ENCODE measurements around the gene JMJD7.

The JMJD7 gene

DNA sequence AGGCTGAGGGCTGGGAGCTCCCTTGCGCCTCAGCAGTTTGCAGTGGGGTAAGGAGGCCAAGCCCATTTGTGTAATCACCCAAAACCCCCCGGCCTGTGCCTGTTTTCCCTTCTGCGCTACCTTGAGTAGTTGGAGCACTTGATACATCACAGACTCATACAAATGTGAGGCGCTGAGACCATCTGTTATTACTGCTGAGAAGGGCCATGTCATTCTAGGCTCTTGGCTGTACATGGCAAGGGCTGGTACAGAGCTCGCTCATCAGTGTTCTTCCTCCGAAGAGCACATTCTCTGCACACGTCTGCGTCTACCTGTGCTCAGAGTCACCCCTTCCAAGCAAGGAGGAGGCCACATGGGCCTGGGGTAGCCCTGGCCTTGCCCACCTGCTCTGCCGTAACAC is 20.1 kb downstream of the JMJD7 start:
- DNase-seq: no peak

DNA sequence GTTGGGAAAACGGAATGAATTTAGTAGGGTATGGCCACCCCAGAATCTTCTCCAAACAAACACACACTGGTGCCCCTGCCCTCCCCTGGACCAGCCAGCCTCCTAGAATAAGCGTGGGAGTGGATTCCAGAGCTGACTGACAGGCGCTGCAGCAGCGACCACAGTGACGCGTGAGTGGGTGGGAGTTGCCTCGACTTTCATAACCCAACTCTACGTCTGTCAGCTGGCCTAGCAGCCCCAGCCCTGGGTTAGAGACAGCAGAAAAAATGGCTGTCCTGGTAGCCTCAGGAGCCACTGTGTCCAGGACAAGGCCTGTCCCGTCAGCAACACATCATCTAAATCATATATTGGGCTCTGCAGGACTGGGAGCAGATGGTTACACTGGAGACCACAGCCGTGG is 20.7 kb downstream of the JMJD7 start:
- no peak for DNase-seq

DNA sequence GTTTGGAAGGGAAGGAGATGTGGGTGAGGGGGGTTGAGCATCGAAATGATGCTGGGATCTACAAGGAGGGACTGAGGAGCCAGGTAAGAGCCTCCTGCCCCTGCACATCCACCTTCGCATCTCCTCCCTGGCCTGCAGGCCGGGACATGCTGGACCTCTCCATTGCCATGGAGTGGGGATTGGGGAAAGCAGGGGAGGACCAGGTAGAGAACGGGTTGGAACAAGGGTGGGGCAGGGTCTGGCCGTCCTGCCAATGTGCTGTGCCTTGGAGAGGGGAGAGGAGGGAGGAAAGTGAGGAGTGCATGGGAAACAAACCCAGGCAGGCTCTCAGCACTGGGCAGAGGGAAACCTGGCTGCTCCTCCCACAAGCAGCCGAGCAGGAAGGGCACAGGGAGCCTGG is 21.3 kb downstream of the JMJD7 start:
- DNase-seq: no peak

DNA sequence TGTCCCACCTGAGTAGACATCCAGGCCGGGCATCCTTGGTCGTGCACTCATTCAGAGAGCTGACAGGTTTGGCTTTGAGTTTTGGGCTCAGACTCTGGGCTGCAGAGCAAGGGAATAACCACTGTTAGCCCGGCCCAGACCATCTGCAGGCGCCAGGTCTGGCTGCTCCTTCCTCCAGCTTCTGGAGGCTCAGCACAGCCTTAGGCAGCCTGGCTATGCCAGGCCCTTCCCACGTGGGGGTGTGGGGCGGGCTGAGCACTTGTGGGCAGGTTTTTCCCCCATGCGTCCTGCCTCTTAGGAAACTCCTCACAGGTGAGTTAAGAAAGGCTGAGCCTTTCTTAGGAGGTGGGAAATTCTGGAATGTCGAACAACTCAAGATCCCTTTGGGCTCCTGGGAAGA is 22.0 kb downstream of the JMJD7 start:
- no peak for DNase-seq

DNA sequence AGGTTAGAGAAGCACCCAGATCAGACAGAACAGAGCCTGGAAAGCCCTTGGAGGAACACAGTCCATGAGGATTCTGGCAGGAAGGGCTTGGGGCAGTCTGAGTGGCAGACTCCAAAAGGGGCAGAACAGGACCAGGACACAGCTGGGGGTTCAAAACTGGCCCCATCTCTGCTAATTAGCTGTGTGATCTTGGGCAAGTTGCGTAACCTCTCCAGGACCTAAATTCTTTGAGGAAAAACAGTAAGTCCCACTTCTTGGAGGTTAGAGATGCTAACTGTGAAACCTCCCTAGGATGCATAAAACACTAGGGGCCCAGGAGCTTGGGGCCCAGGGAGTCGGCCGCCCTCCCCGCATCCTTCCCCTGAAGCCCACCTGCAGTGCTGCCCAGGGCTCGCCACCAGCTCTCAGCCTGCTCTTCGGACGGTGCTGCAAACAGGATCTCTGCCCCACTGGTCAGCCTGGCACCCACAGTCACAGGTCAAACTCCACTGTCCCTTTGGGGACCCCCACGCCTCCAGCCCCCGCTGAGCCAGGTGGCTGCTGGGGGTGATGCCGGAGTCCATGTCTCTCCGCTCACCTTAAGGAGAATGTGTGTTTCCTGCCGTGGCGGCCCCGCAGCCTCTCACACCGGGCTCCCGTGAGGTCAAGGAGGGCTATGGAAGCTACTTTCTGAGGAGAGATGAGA is 22.7 kb downstream of the JMJD7 start:
- no peak for DNase-seq

DNA sequence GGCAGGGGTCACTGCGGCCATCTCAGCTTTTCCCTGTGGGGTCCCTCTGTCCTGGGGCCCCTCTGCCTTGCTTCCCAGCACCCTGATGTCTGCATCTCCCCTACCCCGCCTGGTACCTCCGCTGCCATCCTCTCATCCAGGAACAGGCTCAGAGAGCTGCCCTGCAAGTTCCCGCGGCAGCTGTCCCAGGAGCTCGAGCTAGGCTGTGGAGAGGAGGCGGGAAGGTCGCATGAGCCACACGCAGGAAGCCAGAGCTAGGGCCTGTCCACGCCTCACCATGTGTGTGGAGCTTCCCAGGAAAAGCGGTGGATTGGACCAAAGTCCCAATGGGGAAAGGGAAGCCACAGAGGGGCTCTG is 23.3 kb downstream of the JMJD7 start:
- DNase-seq: no peak

DNA sequence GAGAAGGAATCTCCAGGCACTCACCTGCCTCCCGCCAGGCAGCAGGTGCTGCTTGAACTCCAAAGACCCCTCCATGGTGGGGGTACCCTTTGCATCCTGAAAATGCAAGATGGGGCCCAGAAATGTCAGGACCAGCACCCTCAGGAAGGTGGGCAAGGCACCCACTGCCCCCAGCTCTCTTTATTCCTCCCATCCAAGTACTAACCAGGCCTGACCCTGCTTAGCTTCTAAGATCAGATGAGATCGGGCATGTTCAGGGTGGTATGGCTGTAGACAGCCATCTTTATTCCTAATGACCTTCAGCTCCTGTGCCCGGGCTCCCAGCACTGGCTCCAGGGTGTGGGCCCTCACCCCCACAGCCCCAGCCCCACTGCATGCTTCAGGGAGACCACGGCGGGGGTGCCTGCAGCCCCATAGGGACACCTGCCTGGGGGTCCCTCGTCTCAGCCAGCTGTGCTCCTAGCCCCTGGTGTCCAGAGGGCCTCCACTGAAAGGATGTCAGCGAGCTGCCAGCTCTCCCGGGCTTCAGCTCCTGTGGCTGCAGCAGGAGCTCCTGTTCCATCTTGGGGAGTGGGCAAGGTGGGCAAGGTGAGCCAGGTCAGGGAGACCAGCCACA is 24.0 kb downstream of the JMJD7 start:
- no peak for DNase-seq

DNA sequence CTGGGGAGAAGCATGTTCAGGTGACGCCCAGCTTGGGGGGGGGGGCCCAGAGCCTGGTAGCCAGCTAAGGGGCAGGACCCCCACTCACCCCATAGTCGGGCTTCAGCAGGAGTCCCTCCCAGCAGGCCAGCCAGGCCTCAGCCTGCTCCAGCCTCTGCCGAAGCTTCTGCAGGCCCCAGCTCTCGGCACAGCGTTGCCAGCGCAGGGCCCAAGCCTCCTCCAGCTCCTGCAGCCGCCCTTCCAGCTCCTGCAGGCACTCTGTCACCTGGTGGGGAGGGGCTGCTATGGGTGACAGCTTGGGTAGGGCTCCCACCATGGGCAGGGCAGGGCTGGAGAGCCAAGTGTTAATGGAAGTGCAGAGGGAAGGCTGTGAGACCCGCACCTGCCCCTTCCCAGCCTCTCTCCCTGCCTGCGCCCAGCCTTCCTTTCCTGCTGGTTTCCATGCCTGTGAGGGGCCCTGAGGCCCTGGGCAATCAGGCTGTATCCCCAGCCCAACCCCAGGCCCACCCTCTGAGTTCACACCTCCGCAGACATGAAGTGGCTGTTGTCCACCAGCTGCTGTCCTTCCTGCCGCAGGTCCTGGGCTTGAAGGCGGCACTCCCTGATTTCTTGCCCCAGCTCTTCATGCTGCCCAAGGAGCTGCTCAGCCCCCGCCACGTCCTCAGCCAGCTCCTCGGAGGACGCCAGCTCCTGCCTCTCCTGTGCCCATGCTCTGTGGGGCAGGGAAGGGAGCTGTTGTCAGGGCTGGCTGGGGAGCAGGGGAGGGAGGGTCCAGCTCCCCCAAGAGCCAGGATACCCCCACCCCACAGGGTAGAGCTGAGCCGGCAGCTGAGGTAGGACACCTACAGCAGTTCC is 25.1 kb downstream of the JMJD7 start:
- DNase-seq: no peak

DNA sequence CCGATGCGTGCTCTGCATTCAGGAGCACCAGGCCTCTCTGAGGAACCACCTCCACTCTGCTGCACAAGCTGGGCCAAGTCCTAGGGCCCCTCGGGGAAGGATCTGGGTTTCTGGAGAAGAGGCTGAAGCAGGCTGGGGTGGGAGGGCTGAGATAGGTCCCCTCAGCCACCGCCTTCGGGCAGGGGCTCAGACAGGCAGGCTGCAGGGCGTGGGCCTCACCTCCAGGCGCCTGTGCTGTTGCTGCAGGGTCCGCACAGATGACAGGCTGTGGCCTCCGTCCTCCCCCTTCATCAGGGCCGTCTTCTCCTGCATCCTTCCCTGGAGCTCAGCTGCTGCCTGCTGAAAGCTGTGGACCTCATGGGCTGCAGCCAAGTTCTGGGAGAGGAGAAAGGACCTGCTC is 25.9 kb downstream of the JMJD7 start:
- no peak for DNase-seq

DNA sequence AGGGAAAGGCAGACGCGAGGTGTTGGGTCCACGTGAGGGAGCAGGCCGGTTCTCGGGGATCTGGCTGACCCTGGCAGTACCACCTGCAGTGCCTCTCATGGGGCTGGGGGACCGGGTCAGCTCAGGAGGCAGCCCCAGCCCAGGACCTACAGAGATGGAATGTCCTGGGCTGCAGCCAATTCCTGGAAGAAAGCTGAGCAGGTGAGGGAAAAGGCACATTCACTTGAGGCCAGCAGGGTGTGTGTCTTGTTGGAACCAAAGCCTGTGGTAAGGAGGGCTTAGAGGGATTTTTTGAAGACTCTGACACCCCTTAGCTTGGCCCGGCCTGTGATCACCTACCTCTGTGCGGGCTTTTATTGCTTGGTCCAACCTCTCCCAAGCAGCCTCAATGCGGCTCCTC is 26.6 kb downstream of the JMJD7 start:
- no peak for DNase-seq

DNA sequence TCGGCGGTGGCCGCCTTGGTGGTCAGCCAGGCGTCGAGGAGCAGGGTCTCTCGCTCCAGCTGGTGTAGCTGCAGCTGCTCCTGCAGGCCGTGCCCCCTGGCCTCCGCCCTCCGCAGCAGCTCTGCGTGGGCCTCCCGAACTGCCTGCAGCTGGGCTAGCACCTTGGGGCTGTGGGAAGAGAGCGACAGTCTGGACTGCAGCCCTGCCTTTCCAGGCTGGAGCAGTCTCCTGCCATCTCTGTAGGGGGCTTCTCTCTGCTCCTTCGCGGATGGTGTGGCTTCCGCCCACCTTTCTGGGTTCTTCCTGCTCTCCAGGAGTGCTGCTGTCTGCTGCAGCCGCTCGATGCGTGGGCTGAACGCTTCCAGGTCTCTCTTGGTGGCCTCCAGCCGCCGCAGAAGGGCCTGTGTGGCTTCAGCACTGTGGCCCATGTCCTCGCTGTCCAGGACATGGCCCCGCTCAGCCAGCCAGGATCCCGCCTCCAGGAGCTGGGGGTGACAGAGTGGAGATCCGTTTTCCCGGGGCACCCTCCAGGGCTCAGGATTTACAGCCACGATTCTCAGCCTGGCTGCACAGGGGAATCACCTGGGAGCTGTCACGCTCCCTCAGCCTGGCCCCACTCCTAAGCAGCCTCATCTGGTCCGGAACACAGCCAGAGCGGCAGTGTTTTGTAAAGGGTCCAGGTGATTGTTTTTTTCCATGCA is 27.5 kb downstream of the JMJD7 start:
- no peak for DNase-seq

DNA sequence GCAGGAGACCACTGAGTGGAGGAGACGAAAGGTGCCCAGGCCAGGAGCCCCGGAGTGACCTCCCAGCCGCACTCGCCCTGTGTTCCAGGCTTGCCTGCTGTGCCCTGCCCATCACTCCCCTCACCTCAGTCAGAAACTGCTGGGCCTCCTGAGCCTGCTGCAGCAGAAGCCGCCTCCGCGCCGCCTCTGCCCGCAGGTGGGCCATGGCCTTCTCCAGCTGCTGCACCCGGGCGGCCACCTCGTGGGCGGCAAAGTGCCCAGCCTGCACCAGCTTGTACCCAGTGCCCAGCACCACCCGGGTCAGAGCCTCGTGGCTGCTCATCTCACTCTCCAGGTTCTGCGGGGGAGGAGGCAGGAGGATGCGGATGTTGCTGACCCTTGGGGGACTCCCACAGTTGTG is 28.4 kb downstream of the JMJD7 start:
- no peak for DNase-seq

DNA sequence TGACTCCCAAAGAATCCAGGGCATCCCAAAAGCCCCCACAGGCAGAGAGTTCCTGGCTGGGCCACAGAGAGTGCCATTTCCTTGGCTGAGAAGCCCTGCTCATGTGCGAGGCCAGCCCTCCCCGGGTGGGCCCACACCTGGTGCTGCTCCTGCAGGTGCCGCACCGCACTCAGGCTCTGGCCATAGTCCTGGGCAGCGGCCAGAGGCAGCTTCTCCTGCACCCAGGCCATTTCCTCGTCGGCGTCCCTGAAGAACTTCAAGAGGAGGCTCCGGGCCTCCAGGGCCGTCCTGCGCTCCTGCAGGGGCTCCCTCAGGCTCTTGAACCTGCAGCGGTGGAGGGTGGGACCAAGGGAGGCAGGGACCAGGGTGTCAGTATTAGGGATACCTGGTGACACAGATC is 28.8 kb downstream of the JMJD7 start:
- DNase-seq: no peak

DNA sequence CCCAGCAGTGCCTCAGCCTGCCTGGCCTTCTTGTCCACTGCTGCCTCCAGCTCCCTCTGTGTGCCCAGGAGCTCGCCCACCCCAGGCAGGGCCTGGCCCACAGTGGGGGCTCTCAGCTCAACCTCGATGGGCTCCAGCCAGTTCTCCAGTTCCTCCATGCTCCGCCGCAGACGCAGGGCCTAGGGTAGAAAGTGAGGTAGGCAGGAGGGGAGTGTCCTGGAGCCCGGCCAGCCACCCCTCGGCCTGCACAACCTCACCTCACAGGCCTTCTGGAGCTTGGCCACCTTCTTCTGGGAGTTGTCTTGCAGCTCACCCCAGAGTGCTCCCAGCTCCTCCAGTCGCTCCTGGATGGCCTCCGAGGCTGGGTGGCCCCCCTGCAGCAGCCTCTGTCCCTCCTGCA is 29.4 kb downstream of the JMJD7 start:
- no peak for DNase-seq

DNA sequence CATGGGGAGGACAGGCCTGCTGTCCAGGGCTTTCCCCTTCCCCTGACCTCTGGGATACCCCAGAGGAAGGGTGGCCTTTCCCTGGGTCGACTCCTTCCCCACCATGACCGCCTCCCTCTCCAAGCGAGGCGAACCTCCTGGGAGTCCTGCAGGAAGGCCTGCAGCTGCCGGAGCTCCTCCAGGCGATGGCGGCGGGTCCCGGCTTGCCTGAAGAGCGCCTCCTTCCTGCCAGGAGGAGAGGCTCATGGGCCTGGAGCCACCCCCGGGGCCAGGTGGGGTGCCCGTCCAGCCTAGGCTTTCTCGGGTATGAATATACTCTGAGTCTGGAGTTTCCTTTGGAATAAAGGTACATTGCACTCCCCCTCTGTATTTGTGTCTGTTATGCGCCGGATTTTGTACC is 30.9 kb downstream of the JMJD7 start:
- no peak for DNase-seq

DNA sequence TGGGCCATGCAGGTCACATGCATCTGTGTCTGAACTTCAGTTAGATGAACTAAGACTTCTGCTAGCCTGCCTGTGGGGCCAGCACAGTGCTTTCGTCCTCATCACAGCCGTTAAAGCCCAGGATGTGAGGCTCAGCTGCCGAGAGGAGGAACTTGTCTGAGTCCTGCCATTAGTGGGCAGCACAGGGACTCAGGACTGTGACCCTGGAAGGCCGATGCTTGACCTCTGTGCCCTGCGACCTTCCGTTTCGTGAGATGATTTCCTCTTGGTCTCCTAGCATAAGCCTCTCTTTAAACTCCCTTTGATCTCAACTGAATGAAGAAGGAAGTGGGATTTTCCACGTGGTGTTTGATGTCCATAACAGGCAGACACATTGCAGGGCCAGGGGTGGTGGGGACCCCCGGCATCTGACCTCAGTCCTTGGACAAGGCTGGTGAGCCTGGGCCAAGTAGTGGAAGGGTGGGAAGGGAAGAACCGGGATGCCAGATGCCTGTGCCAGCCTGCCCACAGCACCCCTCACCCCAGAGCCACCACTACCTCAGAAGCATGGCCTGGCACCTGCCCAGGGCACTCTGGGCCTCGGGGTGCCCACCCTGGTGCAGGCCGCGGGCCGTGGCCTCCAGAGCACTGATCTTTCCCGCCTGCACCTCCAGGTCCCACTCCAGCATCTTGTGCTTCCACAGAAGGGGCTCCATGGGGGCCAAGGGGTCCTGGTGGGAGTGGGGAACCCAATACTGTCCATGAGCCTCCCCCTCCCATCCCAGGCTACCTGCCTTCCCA is 32.3 kb downstream of the JMJD7 start:
- DNase-seq: no peak

DNA sequence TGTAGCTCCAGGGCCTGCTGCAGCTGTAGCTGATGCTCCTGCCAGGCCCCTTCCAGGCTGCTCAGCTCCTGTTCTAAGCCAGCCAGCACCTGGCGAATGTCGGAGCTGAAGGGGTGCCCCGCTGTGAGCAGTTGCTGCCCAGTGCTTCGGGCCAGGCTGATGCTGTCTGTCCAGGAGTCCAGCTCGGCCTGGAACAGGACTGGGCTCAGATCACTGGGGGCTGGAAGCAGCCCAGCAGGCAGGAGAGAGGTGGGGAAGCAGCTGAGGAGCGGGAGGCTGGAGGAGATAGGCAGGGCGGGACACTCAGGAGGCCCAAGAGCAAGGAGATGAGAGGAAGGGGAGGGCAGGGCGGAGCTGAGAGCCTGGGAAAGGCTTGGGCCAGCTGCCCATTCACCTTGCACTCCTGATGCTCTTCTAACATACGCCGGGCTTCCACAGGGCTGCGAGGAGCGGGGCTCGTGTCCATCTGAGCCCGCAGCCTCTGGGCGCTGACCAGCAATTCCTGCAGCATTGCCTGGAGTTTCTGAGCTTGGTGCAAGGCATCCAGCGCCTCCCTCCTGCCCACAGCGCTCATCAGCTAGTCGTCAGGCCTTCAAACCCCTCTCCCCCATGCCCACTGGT is 34.0 kb downstream of the JMJD7 start:
- DNase-seq: no peak

DNA sequence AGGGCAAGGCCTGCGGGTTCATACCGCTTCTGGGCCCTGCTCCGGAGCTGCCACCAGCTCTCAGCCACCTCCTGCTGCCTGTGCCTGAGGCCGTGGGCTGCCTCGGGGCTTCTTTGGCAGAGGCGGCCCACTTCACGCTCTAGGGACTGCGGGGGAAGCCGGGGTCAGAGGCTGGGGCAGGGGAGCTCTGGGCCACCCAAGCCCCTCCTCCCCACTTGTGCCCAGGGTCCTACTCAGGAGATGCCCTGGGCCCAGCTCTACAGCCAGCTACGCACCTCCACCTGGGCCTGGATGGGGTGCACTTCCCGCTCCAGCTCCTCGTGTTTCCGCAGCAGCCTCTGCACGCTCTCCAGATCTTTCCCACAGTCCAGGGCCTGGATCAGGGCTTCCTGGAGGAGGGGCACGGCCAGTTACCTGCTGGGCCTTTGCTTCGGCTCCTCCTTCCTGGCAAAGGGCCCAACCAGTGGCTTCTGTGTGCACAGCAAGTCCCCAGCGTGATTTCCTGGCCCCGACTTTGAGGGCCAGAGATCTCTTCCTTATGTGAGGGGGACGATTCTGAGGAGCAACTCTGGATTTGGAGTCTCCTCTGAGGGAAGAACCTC is 34.7 kb downstream of the JMJD7 start:
- no peak for DNase-seq

DNA sequence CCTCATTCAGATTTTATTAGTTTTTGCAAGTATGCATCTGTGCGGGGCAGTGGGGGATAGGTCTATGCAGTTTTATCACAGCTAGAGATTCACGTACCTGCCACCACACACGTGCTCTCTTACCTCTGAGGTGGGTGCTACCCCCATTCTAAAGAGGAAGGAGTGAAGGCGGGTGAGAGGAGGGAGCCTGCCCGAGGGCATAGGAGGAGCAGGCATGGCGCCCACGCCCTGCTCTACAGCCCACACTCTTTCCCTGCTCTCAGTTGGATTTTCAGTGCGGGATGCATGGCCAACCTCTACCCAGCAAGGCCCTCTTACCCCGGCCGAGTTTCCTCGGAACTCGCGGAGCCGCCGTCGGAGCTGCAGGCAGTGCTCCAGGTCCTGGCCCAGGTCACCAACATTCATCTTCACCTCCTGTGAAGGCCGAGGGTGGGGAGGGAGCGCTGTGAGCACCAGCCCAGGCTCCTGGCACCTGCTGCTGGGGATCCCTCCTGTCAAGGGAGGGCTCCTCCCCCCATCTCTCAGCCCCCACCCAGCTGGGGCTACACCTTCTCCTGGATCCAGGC is 37.7 kb downstream of the JMJD7 start:
- DNase-seq: no peak

DNA sequence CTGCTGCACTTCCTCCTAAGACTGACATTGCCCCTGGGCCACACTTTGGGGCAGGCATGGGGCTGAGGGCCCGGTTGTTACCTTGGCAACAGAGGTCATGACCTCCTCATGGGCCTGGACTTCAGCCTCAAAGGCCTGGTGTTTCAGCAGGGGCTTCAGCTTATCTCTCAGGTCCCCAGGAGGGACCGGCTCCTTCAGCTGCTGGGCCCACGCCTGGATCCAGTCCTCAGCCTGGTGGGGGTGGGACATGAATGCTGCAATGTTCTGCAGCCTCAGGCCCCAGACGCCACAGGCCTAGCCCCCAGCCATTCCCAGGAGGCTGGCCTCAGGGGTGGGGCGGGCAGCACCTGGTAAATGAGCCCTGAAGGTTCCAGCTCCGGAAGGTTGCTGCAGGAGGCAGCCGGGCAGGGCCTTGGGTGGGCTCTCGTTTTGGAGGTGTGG is 38.4 kb downstream of the JMJD7 start:
- DNase-seq: no peak

DNA sequence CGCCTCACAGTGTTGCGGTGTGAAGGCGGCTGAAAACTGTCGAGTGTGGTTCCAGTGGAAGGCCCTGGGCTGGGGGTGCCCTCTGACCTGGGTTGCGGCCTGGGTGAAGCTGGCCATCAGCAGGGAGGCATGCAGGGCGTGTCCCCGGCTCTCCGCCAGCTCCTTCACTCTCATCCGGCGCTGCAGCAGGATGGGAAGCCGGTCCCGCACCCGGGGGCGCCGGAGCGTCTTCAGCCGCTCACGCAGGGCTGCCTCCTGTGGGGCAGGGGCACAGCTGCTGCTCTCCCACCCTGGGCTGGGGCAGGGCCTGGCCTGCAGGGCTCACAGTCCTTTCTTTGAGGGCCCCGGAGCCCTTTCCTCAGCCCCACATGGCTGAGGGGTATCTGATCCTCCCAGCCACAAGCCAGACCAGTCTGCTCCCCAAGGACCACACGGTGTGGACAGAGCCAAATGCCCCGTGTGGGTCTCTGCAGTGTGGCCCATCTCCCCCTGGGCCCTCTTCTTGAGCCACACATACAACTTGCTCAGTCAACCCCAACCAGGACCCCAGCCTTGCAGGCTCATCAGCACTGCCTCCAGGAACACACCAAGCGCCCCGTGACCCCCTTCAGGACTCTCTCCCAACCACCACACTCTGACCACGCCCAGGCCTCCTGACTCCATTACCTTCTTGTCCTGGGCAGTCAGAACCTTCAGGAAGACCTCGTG is 39.1 kb downstream of the JMJD7 start:
- no peak for DNase-seq
